PC-3 (cell line): ENCODE results near the gene TSPAN9. TPM values are rescaled to one million over a fixed set of nuclear protein-coding genes. Genes with fewer than 3 reads are reported as not detected.

Experiments
- ATAC-seq: fragments of 200-7000 bp; cut with Tn5 transposase; 2 replicates; pipeline ENCODE4 v1.9.1; 2020; ENCODE audit warnings: mild to moderate bottlenecking, moderate library complexity
- BruUV-seq: library from RNA; stranded (reverse); fragments of 400-500 nt; replicated peaks from 2 replicates; lab custom pipeline; 2021; lab: Mats Ljungman, UMichigan
- CTCF ChIA-PET: fragments of 300-600 bp; sonication (Branson Sonifier 250); formaldehyde crosslinking; loops from one replicate; lab custom pipeline; 2022; ENCODE audit warnings: antibody characterized with exemption; lab: Charles Lee
- POLR2A ChIA-PET: fragments of 300-600 bp; sonication (Branson Sonifier 250); formaldehyde crosslinking; loops from one replicate; lab custom pipeline; 2022; ENCODE audit warnings: antibody characterized with exemption; ENCODE audit not compliant: unreplicated experiment; lab: Charles Lee
- DNase-seq: peaks from one replicate; pipeline ENCODE4 v3.0.0-alpha.2; 2015
- H2AFZ ChIP-seq: fragments of 300-600 bp; sonication (generic); 2 replicates; pipeline ENCODE4 v1.6.0; 2016; ENCODE audit warnings: antibody characterized with exemption, low read length
- H3F3A ChIP-seq: fragments of 300-600 bp; sonication (generic); one replicate; pipeline ENCODE4 v1.6.0; 2017; ENCODE audit warnings: antibody characterized with exemption, low read length, control low read depth, mild to moderate bottlenecking; ENCODE audit not compliant: unreplicated experiment
- H3K27ac ChIP-seq: fragments of 300-600 bp; sonication (generic); 2 replicates; pipeline ENCODE4 v1.5.1; 2016; ENCODE audit warnings: mild to moderate bottlenecking, low read length
- H3K27me3 ChIP-seq: fragments of 300-600 bp; sonication (generic); 2 replicates; pipeline ENCODE4 v1.6.1; 2016; ENCODE audit warnings: low read length, mixed read lengths
- H3K36me3 ChIP-seq: fragments of 300-600 bp; sonication (generic); 2 replicates; pipeline ENCODE4 v1.6.1; 2016; ENCODE audit warnings: low read depth, mixed run types, low read length, mixed read lengths
- H3K4me1 ChIP-seq: fragments of 300-600 bp; sonication (generic); 2 replicates; pipeline ENCODE4 v1.5.1; 2016; ENCODE audit warnings: low read length; ENCODE audit not compliant: insufficient read depth
- H3K4me2 ChIP-seq: fragments of 300-600 bp; sonication (generic); 2 replicates; pipeline ENCODE4 v1.6.0; 2016; ENCODE audit warnings: low read length
- H3K4me3 ChIP-seq: fragments of 300-600 bp; sonication (generic); 2 replicates; pipeline ENCODE4 v1.5.1; 2016; ENCODE audit warnings: mild to moderate bottlenecking, low read length, mixed read lengths
- H3K79me2 ChIP-seq: fragments of 300-600 bp; sonication (generic); 2 replicates; pipeline ENCODE4 v1.6.1; 2017; ENCODE audit warnings: low read length, mixed read lengths
- H3K9ac ChIP-seq: fragments of 300-600 bp; sonication (generic); 2 replicates; pipeline ENCODE4 v1.6.0; 2016; ENCODE audit warnings: mild to moderate bottlenecking, low read length
- H3K9me2 ChIP-seq: fragments of 300-600 bp; sonication (generic); replicated peaks from 2 replicates; pipeline ENCODE4 v1.6.1; 2016; ENCODE audit warnings: mixed run types, low read length, mixed read lengths
- H3K9me3 ChIP-seq: fragments of 300-600 bp; sonication (generic); 2 replicates; pipeline ENCODE4 v1.6.1; 2016; ENCODE audit warnings: low read length, mixed read lengths
- H4K20me1 ChIP-seq: fragments of 300-600 bp; sonication (generic); 2 replicates; pipeline ENCODE4 v1.6.1; 2016; ENCODE audit warnings: low read length, mixed read lengths
- CTCF ChIP-seq: fragments of 300-600 bp; sonication (generic); conservative IDR thresholded peaks from 2 replicates; pipeline ENCODE4 v1.5.1; 2017; ENCODE audit warnings: antibody characterized with exemption, low read depth, mild to moderate bottlenecking, low read length
- EZH2 ChIP-seq: fragments of 300-600 bp; sonication (generic); IDR thresholded peaks from one replicate; pipeline ENCODE4 v1.6.1; 2017; ENCODE audit warnings: antibody characterized with exemption, mild to moderate bottlenecking, low read length; ENCODE audit not compliant: unreplicated experiment
- EZH2phosphoT487 ChIP-seq: fragments of 300-600 bp; sonication (generic); IDR thresholded peaks from 2 replicates; pipeline ENCODE4 v1.6.1; 2018; ENCODE audit warnings: mild to moderate bottlenecking, antibody characterized with exemption, low read length, borderline replicate concordance
- intact Hi-C: fragments of 100-400 bp; cut with micrococcal nuclease; formaldehyde crosslinking; loops from 2 replicates; pipeline ENCODE4 v1.9.0; 2023
- total RNA-seq: library from RNA; depleted of rRNA; stranded (reverse); fragments of >200 nt; gene quantifications from 2 replicates; pipeline ENCODE4 v1.2.3, GENCODE V29; 2014

Gene TSPAN9
- total RNA-seq, 1 experiment from 2014 or later, result 6.2 TPM

- no TSS peak for BruUV-seq
- no peak for TF ChIP-seq EZH2phosphoT487
- TF ChIP-seq EZH2, result no peak
- TF ChIP-seq CTCF, result no peak
- CTCF ChIA-PET, result no interaction called here
- Histone ChIP-seq H3K79me2 (no peaks in the 10 kb centered on the region), H3F3A (no peaks in the 10 kb centered on the region), H3K9me2 (no peaks in the 10 kb centered on the region), H3K27me3 (no peaks in the 10 kb centered on the region), H3K9ac (no peak overlapping the region), H3K4me2 (no peak overlapping the region), H2AFZ (no peak overlapping the region), H3K9me3 (no peaks in the 10 kb centered on the region), H4K20me1 (no peaks in the 10 kb centered on the region), H3K27ac (no peak overlapping the region), H3K36me3 (no peaks in the 10 kb centered on the region), H3K4me3 (no peak overlapping the region), H3K4me1 (peaks cover 24% of the 10 kb centered on the region)
- ATAC-seq, result no peak
- no peak for DNase-seq
- POLR2A ChIA-PET, result no interaction called here
- intact Hi-C loops, result no loop called here
These were observed 88.2 kb downstream of the TSPAN9 start for GRCh38 chr12:3165078-3165980.

GRCh38 chr12:3167636-3168035 is 90.5 kb downstream of the TSPAN9 start:
- CTCF ChIA-PET, result no interaction called here
- BruUV-seq, result no TSS peak

More at GRCh38 chr12:3167636-3168035, 90.5 kb downstream of the TSPAN9 start:
- Histone ChIP-seq H3K9me3 (no peaks in the 10 kb centered on the region), H3K9me2 (no peaks in the 10 kb centered on the region), H4K20me1 (no peaks in the 10 kb centered on the region), H3K9ac (no peak overlapping the region), H2AFZ (no peak overlapping the region), H3K4me1 (peaks cover 40% of the 10 kb centered on the region), H3K36me3 (no peaks in the 10 kb centered on the region), H3K27ac (no peak overlapping the region), H3F3A (no peaks in the 10 kb centered on the region), H3K4me3 (no peak overlapping the region), H3K4me2 (no peak overlapping the region), H3K27me3 (no peaks in the 10 kb centered on the region), H3K79me2 (no peaks in the 10 kb centered on the region)
- DNase-seq (no peak), ATAC-seq (no peak)
- TF ChIP-seq CTCF (no peak), EZH2phosphoT487 (no peak), EZH2 (no peak)
- POLR2A ChIA-PET, result no interaction called here
- intact Hi-C loops, result loop anchor here (2.0 kb wide), 1 partner anchor 33 kb away; no protein-coding TSS in a partner anchor
